SK-N-SH (cell line): ENCODE measurements around the gene LIMS2. TPM values are rescaled to one million over a fixed set of nuclear protein-coding genes. Genes with fewer than 3 reads are reported as not detected.

ENCODE experiments used
- CTCF ChIA-PET: fragments of 300-600, 350-600 bp; formaldehyde crosslinking; extraction: SDS; loops from one replicate; lab custom pipeline; 2021; lab: Yijun Ruan, JAX
- POLR2A ChIA-PET: fragments of 350-600 bp; sonication (Branson Sonifier 250); formaldehyde crosslinking; extraction: SDS; loops from one replicate; lab custom pipeline; 2020; ENCODE audit warnings: antibody characterized with exemption, inconsistent platforms; lab: Yijun Ruan, JAX
- DNase-seq: peaks from one replicate; pipeline ENCODE4 v3.0.0; 2012
- H2AFZ ChIP-seq: fragments of 200-600 bp; sonication (generic); 2 replicates; pipeline ENCODE4 v1.8.1; 2016; ENCODE audit warnings: antibody characterized with exemption, mild to moderate bottlenecking, low read depth
- H3F3A ChIP-seq: fragments of 200-600 bp; sonication (generic); replicated peaks from 2 replicates; pipeline ENCODE3; 2016; ENCODE audit warnings: antibody characterized with exemption, mild to moderate bottlenecking; ENCODE audit not compliant: insufficient read depth
- H3K27ac ChIP-seq, 2 experiments: fragments of 200-500 bp in 1 of 2; fragments of 200-600 bp in 1 of 2; sonication (Bioruptor generic) in 1 of 2; sonication (generic), shearing (Covaris generic) in 1 of 2; 2 replicates each; pipeline versions ENCODE4 v1.5.1 to v1.6.1; 2014 to 2016; ENCODE audit warnings: low read depth in 2 of 2, inconsistent platforms in 1 of 2, low read length in 1 of 2, mild to moderate bottlenecking in 1 of 2, mixed read lengths in 1 of 2
- H3K27me3 ChIP-seq: fragments of 200-600 bp; sonication (generic), shearing (Covaris generic); 2 replicates; pipeline ENCODE4 v1.6.1; 2016; ENCODE audit warnings: mixed run types; ENCODE audit not compliant: insufficient read depth
- H3K36me3 ChIP-seq, 2 experiments: fragments of 200-500 bp in 1 of 2; fragments of 200-600 bp in 1 of 2; sonication (Bioruptor generic) in 1 of 2; sonication (generic) in 1 of 2; replicated peaks in 1 of 2; 2 replicates each; pipeline versions ENCODE3 to v1.5.1; 2014 to 2016; ENCODE audit warnings: low read length in 1 of 2, mild to moderate bottlenecking in 1 of 2; ENCODE audit not compliant: insufficient read depth in 2 of 2, control insufficient read depth in 1 of 2
- H3K4me1 ChIP-seq, 2 experiments: fragments of 200-500 bp in 1 of 2; fragments of 200-600 bp in 1 of 2; sonication (Bioruptor generic) in 1 of 2; sonication (generic), shearing (Covaris generic) in 1 of 2; 2 replicates each; pipeline versions ENCODE4 v1.5.1 to v1.6.1; 2014 to 2016; ENCODE audit warnings: low read depth in 1 of 2, low read length in 1 of 2, mixed run types in 1 of 2; ENCODE audit not compliant: insufficient read depth in 2 of 2, control insufficient read depth in 1 of 2
- H3K4me2 ChIP-seq: fragments of 200-600 bp; sonication (generic), shearing (Covaris generic); 2 replicates; pipeline ENCODE4 v1.6.1; 2017; ENCODE audit warnings: mixed run types
- H3K4me3 ChIP-seq, 2 experiments: fragments of 200-500 bp in 1 of 2; fragments of 200-600 bp in 1 of 2; sonication (Bioruptor generic) in 1 of 2; sonication (generic), shearing (Covaris generic) in 1 of 2; 2 replicates each; pipeline versions ENCODE4 v1.5.1 to v1.8.1; 2014 to 2016; ENCODE audit warnings: low read depth in 2 of 2, inconsistent platforms in 1 of 2, low read length in 1 of 2, mild to moderate bottlenecking in 1 of 2, mixed read lengths in 1 of 2, moderate library complexity in 1 of 2
- H3K79me2 ChIP-seq: fragments of 200-600 bp; sonication (generic); 2 replicates; pipeline ENCODE4 v1.8.1; 2017; ENCODE audit warnings: mild to moderate bottlenecking; ENCODE audit not compliant: insufficient read depth
- H3K9ac ChIP-seq: fragments of 200-600 bp; sonication (generic); 2 replicates; pipeline ENCODE4 v1.6.1; 2017; ENCODE audit warnings: mixed run types
- H3K9me2 ChIP-seq: fragments of 200-600 bp; sonication (generic); 2 replicates; pipeline ENCODE4 v1.6.1; 2017; ENCODE audit warnings: mixed run types
- H3K9me3 ChIP-seq: fragments of 200-600 bp; sonication (generic); 2 replicates; pipeline ENCODE4 v1.6.1; 2017; ENCODE audit warnings: mixed run types, mild to moderate bottlenecking, moderate library complexity
- H4K20me1 ChIP-seq: fragments of 200-600 bp; sonication (generic); 2 replicates; pipeline ENCODE4 v1.6.1; 2017; ENCODE audit warnings: mild to moderate bottlenecking, mixed run types; ENCODE audit not compliant: insufficient read depth
- ELF1 ChIP-seq: IDR thresholded peaks from 2 replicates; pipeline ENCODE4 v1.4.0; 2012
- EP300 ChIP-seq, 2 experiments: IDR thresholded peaks; 2 replicates each; pipeline versions ENCODE4 v1.4.0 to v1.6.1; 2012; ENCODE audit warnings: borderline replicate concordance in 1 of 2, low read depth in 1 of 2, low read length in 1 of 2
- EZH2phosphoT487 ChIP-seq: fragments of 200-600 bp; sonication (generic); IDR thresholded peaks from 2 replicates; pipeline ENCODE4 v1.6.1; 2017; ENCODE audit warnings: low read depth, mixed run types, mild to moderate bottlenecking, antibody characterized with exemption, moderate library complexity, borderline replicate concordance
- FOSL2 ChIP-seq: IDR thresholded peaks from 2 replicates; pipeline ENCODE4 v1.4.0; 2012; ENCODE audit warnings: low read depth, mild to moderate bottlenecking, moderate library complexity, borderline replicate concordance
- MEF2A ChIP-seq: IDR thresholded peaks from 2 replicates; pipeline ENCODE4 v1.4.0; 2012; ENCODE audit warnings: low read depth, borderline replicate concordance
- MXI1 ChIP-seq: IDR thresholded peaks from 2 replicates; pipeline ENCODE4 v1.6.1; 2012; ENCODE audit warnings: mild to moderate bottlenecking, low read depth, low read length, improper control_type of control experiment
- NFIC ChIP-seq: IDR thresholded peaks from 2 replicates; pipeline ENCODE4 v1.4.0; 2012; ENCODE audit warnings: borderline replicate concordance
- POLR2AphosphoS5 ChIP-seq: IDR thresholded peaks from 2 replicates; pipeline ENCODE4 v1.6.1; 2012; ENCODE audit warnings: low read depth, low read length
- RCOR1 ChIP-seq: fragments of 150-350 bp; IDR thresholded peaks from 2 replicates; pipeline ENCODE4 v1.6.1; 2017; ENCODE audit warnings: antibody characterized with exemption, low read length
- SMC3 ChIP-seq: IDR thresholded peaks from 2 replicates; pipeline ENCODE4 v1.6.1; 2012; ENCODE audit warnings: low read depth, low read length, improper control_type of control experiment
- TEAD4 ChIP-seq: IDR thresholded peaks from 2 replicates; pipeline ENCODE4 v1.4.0; 2012; ENCODE audit warnings: mild to moderate bottlenecking, borderline replicate concordance; ENCODE audit not compliant: insufficient read depth
- USF1 ChIP-seq: IDR thresholded peaks from 2 replicates; pipeline ENCODE4 v1.4.0; 2012; ENCODE audit warnings: low read depth, borderline replicate concordance
- USF2 ChIP-seq: fragments of 150-350 bp; IDR thresholded peaks from 2 replicates; pipeline ENCODE4 v1.6.1; 2017; ENCODE audit warnings: antibody characterized with exemption, low read length, low read depth, borderline replicate concordance
- WGBS: methylation state at CpG from one replicate; pipeline ENCODE4 v1.1.6; 2017; ENCODE audit warnings: low lambda C conversion rate; 5-methylcytosine and 5-hydroxymethylcytosine counted together
- polyA plus RNA-seq, 3 experiments: library from polyadenylated mRNA; depleted of rRNA; stranded (reverse); fragments of >200 nt; gene quantifications; 2 replicates each; pipeline ENCODE4 v1.2.3, GENCODE V29; 2012
- TF ChIP-seq, protein P1 (sequence below): IDR thresholded peaks from 2 replicates; pipeline ENCODE4 v1.4.0; 2012; ENCODE audit warnings: low read depth, borderline replicate concordance
- TF ChIP-seq, protein P2 (sequence below): fragments of 200-600 bp; sonication (generic); IDR thresholded peaks from 2 replicates; pipeline ENCODE4 v1.6.1; 2017; ENCODE audit warnings: antibody characterized with exemption, mild to moderate bottlenecking, moderate library complexity
- TF ChIP-seq, protein P3 (sequence below): IDR thresholded peaks from 2 replicates; pipeline ENCODE4 v1.4.0; 2012; ENCODE audit warnings: low read depth
- TF ChIP-seq, protein P4 (sequence below): IDR thresholded peaks from 2 replicates; pipeline ENCODE4; 2012

Gene LIMS2
- polyA plus RNA-seq, 1 of the 3 experiments (the other 2 are of a cell fraction) = 2.7 TPM

- TF ChIP-seq, protein P1, sequence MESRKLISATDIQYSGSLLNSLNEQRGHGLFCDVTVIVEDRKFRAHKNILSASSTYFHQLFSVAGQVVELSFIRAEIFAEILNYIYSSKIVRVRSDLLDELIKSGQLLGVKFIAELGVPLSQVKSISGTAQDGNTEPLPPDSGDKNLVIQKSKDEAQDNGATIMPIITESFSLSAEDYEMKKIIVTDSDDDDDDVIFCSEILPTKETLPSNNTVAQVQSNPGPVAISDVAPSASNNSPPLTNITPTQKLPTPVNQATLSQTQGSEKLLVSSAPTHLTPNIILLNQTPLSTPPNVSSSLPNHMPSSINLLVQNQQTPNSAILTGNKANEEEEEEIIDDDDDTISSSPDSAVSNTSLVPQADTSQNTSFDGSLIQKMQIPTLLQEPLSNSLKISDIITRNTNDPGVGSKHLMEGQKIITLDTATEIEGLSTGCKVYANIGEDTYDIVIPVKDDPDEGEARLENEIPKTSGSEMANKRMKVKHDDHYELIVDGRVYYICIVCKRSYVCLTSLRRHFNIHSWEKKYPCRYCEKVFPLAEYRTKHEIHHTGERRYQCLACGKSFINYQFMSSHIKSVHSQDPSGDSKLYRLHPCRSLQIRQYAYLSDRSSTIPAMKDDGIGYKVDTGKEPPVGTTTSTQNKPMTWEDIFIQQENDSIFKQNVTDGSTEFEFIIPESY = no peak
- TF ChIP-seq, all 33 proteins: peak for 0
Observed at GRCh38 chr2:127670055-127670956, 5.0 kb downstream of the LIMS2 start (continued).

DNA sequence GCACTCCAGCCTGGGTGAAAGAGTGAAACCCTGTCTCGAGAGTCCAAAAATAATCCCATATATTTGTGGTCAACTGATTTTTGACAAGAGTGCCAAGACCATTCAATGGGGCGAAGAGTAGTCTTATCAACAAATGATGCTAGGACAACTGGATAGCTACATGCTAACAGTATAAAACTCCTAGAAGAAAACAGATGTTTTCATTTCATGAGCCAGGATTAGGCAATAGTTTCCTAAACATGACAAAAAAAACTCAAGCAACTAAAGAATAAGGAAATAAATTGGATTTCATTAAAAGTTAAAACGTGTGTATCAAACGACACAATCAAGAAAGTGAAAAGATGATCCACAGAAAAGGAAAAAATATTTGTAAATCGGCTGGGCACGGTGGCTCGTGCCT lies 6.3 kb downstream of the LIMS2 start:
- CTCF ChIA-PET = no interaction called here

More for the DNA sequence above, 6.3 kb downstream of the LIMS2 start:
- H3F3A ChIP-seq = no peaks in the 10 kb centered on the region
- H3K9ac ChIP-seq = no peak overlapping the region
- no peak for TF ChIP-seq USF1
- TF ChIP-seq, protein P2, sequence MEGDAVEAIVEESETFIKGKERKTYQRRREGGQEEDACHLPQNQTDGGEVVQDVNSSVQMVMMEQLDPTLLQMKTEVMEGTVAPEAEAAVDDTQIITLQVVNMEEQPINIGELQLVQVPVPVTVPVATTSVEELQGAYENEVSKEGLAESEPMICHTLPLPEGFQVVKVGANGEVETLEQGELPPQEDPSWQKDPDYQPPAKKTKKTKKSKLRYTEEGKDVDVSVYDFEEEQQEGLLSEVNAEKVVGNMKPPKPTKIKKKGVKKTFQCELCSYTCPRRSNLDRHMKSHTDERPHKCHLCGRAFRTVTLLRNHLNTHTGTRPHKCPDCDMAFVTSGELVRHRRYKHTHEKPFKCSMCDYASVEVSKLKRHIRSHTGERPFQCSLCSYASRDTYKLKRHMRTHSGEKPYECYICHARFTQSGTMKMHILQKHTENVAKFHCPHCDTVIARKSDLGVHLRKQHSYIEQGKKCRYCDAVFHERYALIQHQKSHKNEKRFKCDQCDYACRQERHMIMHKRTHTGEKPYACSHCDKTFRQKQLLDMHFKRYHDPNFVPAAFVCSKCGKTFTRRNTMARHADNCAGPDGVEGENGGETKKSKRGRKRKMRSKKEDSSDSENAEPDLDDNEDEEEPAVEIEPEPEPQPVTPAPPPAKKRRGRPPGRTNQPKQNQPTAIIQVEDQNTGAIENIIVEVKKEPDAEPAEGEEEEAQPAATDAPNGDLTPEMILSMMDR = no peak
- no peak for TF ChIP-seq MEF2A
- TF ChIP-seq, protein P3, sequence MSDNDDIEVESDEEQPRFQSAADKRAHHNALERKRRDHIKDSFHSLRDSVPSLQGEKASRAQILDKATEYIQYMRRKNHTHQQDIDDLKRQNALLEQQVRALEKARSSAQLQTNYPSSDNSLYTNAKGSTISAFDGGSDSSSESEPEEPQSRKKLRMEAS = no peak
- TF ChIP-seq NFIC = no peak
- TF ChIP-seq EP300 (IDR thresholded peaks at IDR 0.05; ENCODE audit: borderline replicate concordance in 1 of 2, low read depth in 1 of 2, low read length in 1 of 2) = no peak
- TF ChIP-seq USF2 = no peak
- no peak for TF ChIP-seq RCOR1
- TF ChIP-seq, protein P4, sequence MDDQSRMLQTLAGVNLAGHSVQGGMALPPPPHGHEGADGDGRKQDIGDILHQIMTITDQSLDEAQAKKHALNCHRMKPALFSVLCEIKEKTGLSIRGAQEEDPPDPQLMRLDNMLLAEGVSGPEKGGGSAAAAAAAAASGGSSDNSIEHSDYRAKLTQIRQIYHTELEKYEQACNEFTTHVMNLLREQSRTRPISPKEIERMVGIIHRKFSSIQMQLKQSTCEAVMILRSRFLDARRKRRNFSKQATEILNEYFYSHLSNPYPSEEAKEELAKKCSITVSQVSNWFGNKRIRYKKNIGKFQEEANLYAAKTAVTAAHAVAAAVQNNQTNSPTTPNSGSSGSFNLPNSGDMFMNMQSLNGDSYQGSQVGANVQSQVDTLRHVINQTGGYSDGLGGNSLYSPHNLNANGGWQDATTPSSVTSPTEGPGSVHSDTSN = no peak
- no peak for TF ChIP-seq POLR2AphosphoS5
- TF ChIP-seq FOSL2 = no peak
- TF ChIP-seq MXI1 = no peak
- no peak for TF ChIP-seq TEAD4
- no peak for TF ChIP-seq ELF1
- no peak for TF ChIP-seq SMC3
- TF ChIP-seq EZH2phosphoT487 = no peak
- H3K4me3 ChIP-seq = no peak overlapping the region
- H4K20me1 ChIP-seq = no peaks in the 10 kb centered on the region
- H3K9me3 ChIP-seq = no peaks in the 10 kb centered on the region
- H2AFZ ChIP-seq = no peak overlapping the region
- H3K27ac ChIP-seq = no peak overlapping the region
- no peaks in the 10 kb centered on the region for H3K27me3 ChIP-seq
- H3K4me1 ChIP-seq = no peaks in the 10 kb centered on the region
- no peak for DNase-seq
- H3K36me3 ChIP-seq = no peaks in the 10 kb centered on the region
- H3K4me2 ChIP-seq = no peak overlapping the region
- POLR2A ChIA-PET = no interaction called here
- H3K79me2 ChIP-seq = 0 out of 2 replicates have a peak, but pooled peaks cover 3% of the 10 kb centered on the region
- 57% methylated on average over 7 of the region's 7 CpGs for WGBS
- no peaks in the 10 kb centered on the region for H3K9me2 ChIP-seq
